NOMO-1 treated with DMSO at 0.1 percent for 48 hours (cell line): ENCODE results near the gene RSAD1.

ENCODE experiments used
- DNase-seq: peaks from one replicate; lab custom pipeline; 2025; ENCODE audit not compliant: unreplicated experiment; lab: John Stamatoyannopoulos, UW

The RSAD1 gene

DNA sequence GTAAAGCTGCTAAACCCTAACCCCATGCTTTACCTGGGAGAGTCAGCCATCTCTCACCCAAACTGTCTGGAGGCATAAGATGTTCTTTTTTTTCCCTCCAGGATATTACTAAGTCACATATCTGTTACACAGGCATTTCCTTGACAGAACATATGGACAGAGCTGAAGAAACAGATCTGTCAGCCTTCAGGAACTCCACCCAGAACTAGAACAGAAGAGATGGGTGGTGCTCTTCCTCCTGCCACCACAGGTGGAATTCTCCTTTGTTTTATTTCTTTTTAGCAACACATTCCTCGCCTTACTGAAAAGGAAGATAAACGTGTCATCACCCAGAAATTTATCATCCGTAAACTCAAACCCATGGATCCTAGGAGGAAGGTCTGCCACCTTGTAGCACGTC lies 38.4 kb downstream of the RSAD1 start:
- DNase-seq = no peak

GRCh38 chr17:50517504-50518383 lies 39.1 kb downstream of the RSAD1 start:
- DNase-seq = no peak

DNA sequence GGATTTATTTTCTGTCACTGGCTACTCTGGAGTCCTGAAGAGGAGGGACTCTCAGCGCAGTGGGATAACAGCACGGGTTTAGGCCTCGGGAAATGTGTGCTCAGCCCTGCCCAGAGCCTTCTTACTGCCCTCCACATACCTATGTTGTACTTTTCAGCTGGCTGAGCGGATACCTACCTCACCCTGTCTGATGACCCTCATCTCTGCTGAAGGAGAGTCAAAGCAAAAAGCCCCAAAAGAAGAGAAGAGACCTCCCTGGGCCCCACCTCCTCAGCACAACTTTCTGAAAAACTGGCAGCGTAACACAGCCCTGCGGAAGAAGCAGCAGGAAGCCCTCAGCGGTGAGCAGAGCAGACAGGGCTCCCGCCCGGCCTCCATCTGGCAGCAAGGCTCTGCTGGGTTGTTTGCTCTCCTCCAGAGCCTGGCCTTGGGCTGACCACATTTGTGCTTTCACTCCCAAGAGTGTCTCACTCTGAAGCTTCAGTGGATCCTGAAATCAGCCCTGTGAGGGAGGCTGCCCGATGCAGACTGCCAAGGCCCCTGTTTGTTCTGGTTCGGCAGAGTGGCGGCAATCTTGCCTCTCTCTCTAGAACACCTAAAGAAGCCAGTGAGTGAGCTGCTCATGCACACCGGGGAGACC lies 39.8 kb downstream of the RSAD1 start:
- DNase-seq = no peak

GRCh38 chr17:50519141-50519834 lies 40.6 kb downstream of the RSAD1 start:
- no peak for DNase-seq

DNA sequence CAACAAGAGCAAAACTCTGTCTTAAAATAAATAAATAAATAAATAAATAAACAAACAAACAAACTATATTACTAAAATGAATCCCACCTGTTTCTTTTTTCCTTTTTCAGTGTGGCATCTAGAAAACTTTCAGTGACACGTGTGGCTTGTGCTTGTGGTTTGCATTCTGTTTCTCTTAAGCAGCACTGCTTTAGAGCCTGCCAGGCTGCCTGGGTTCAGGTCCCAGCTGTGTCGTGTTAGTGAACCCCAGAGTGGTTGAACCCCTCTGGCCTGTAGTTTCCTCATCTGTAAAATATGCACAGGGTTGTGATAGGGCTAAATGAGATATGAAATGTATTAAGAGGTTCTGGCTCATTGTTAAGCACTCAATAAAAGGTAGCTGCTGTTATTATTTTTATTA lies 41.8 kb downstream of the RSAD1 start:
- no peak for DNase-seq

DNA sequence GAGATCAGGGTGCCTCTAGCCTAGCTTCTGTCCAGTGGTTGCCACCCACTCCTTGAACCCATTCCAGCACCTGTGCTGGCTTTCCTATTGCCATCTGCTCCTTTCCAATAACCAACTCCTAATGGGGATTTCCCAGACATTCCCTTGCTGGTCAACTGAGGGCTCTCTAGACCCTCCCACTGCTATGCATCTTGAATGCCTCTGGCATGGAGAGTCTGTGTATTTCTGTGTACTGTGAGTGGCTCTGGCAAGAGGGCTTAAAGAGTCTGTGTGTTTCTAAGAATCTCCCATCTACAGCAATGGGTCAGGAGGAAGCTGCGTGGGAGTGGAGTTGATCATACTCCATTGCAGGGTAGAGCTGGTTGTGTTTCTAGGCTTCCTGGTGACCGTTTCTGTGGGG lies 42.9 kb downstream of the RSAD1 start:
- DNase-seq = no peak

GRCh38 chr17:50522766-50523165 lies 44.1 kb downstream of the RSAD1 start:
- no peak for DNase-seq

- no peak for DNase-seq
Observed at GRCh38 chr17:50523208-50523607, 44.5 kb downstream of the RSAD1 start.

DNA sequence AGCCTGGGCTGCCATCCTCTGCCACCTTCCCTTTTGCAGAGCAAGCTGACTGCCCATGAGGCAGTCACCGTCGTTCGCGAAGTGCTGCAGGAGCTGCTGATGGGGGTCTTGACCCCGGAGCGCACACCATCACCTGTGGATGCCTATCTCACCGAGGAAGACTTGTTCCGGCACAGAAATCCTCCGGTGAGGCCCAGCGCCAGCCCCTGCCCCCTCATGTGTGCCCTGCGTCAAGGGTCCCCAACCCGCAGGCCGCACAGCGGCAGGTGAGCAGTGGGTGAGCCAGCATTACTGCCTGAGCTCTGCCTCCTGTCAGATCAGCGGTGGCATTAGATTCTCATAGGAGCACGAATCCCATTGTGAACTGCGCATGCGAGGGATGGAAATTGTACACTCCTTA lies 46.2 kb downstream of the RSAD1 start:
- DNase-seq = no peak

- DNase-seq = peak; percentile 10
Observed at GRCh38 chr17:50527155-50527762, 48.6 kb downstream of the RSAD1 start.

GRCh38 chr17:50527949-50528474 lies 49.4 kb downstream of the RSAD1 start:
- no peak for DNase-seq

GRCh38 chr17:50529849-50530248 lies 51.2 kb downstream of the RSAD1 start:
- DNase-seq = no peak

DNA sequence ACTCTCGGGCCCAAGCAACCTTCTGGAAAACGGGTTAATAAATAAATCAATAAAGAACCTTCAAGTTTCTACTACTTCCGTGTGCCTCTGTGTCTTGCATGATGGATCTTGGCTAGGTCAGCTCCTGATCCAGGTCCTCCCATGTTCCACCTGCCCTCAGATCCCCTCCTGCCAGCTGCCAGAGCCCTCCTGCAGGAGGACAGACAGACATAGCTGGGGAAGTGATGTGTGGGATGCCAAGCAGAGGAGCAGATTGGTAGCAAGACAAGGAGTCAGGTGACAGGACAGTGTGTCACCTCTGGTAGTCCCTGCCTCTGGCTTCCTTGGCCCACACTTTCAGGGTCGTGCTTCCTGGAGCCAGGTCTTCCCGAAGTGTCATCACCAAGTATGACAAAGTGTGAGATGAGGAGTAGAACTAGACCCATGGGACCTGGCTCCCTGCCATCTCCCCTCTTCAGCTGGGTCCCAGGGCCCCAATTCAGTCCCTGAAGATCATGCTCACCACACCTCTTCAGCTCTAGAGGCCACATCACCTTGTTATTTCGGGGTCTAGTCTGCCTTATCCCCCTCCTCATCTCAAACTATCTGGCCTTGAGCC lies 52.9 kb downstream of the RSAD1 start:
- no peak for DNase-seq

DNA sequence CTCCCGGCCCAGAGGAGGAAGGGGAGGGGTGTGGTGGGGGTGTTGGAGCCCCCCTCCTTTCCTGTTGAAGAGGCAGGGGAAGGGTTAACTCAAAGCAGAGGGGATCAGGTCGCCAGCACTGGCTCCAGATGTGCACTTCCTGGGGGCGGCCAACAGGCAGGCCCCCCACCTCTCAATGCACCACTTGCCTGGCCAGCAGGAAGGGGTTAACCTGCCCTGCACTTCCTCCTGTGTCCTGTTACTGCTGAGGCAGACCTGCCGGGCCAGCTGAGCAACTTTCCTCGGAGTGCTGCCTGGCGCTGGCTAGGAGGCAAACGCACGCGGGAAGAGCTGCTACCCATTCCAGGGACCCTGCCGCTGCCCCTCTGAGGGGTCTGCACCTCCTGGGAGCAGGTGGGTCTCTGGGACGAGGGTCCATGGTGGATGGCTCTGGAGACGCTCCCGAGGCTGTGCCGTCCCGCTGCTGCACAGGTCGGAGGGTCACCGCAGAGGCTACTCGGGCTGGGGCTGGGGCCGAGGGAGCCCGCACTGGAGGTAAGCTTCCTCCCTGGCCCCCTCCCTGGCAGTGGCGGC lies 53.9 kb downstream of the RSAD1 start, which contains the start of gene EPN3:
TSS of gene EPN3 (plus strand) at position 284 of the 573 bp plus-strand sequence. CDS start 3,822 bp downstream, outside the sequence.
- DNase-seq = no peak

- DNase-seq = no peak
Observed at GRCh38 chr17:50533185-50533584, 54.5 kb downstream of the RSAD1 start.

DNA sequence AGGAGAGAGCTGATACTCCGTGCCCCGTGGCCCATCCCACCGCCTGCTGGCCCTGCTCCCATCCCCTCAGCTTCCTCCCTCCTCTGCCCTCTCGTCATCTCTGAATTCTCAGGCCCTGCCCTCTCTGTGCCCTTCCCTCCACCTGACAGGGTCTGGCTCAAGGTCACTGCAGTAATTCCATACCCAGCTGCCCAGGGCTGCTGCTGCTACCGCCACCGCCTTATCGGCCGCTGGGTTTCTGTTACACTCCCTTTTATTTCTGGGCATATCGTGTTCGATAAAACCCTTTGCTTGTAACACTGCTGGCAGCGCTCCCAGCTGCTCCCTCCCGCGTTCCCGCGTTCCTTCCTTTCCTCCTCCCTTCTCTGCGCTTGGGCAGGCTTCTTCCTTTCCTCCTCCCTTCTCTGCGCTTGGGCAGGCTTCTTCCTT lies 55.1 kb downstream of the RSAD1 start:
- no peak for DNase-seq

- DNase-seq = no peak
Observed at GRCh38 chr17:50534222-50534978, 55.7 kb downstream of the RSAD1 start.

- DNase-seq = no peak
Observed at GRCh38 chr17:50534979-50535326, 56.3 kb downstream of the RSAD1 start.

DNA sequence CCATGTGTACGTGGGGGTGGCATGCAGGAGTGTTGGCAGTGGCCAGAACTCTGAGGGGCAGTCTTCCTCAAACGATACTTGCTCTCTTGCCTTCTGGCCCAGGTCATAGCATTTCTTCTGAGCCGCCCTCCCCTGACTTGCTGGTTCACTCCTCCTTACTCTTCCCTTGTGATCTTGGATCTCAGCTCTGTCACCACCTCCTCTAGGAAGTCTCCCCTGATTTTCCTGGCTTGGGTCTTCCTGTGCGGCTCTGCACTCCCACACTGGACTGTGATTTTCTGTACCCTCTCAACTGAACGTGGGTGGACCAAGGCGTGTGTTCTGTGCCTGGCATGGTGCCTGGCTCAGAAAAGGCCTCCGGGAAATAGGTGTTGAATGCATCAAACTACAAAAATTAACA lies 56.7 kb downstream of the RSAD1 start:
- DNase-seq = no peak
